HCT116 (cell line): ENCODE data around the gene PIGC. TPM values are rescaled to one million over a fixed set of nuclear protein-coding genes. Genes with fewer than 3 reads are reported as not detected.
A peak's percentile ranks its signal among the peaks of the same experiment; 100 is the strongest.

ENCODE experiments used
- CEBPB ChIP-seq: IDR thresholded peaks from 2 replicates; pipeline ENCODE4 v1.6.1; 2012; ENCODE audit warnings: low read depth
- EGR1 ChIP-seq: IDR thresholded peaks from 2 replicates; pipeline ENCODE4 v1.6.1; 2012; ENCODE audit warnings: low read depth
- EZH2phosphoT487 ChIP-seq: fragments of 200-600 bp; IDR thresholded peaks from 2 replicates; pipeline ENCODE4 v1.6.1; 2018; ENCODE audit warnings: antibody characterized with exemption, borderline replicate concordance
- JUND ChIP-seq: IDR thresholded peaks from 2 replicates; pipeline ENCODE4 v1.6.1; 2012
- POLR2A ChIP-seq: IDR thresholded peaks from 2 replicates; pipeline ENCODE4 v1.7.0; 2011; ENCODE audit warnings: borderline replicate concordance; ENCODE audit not compliant: insufficient read depth, insufficient read length; ENCODE audit errors: extremely low read depth
- POLR2AphosphoS5 ChIP-seq: IDR thresholded peaks from 2 replicates; pipeline ENCODE4 v1.6.1; 2011; ENCODE audit warnings: mild to moderate bottlenecking, low read depth, low read length, moderate library complexity
- RAD21 ChIP-seq: IDR thresholded peaks from 2 replicates; pipeline ENCODE4 v1.6.1; 2012; ENCODE audit warnings: low read depth, mild to moderate bottlenecking
- SIN3A ChIP-seq: IDR thresholded peaks from 2 replicates; pipeline ENCODE4 v1.6.1; 2012; ENCODE audit warnings: low read depth
- SRF ChIP-seq: IDR thresholded peaks from 2 replicates; pipeline ENCODE4 v1.6.1; 2012; ENCODE audit warnings: low read depth
- YY1 ChIP-seq: IDR thresholded peaks from 2 replicates; pipeline ENCODE4 v1.6.1; 2011; ENCODE audit warnings: low read length, low read depth, moderate library complexity, mild to moderate bottlenecking; ENCODE audit not compliant: insufficient replicate concordance; ENCODE audit errors: extremely low read depth
- ZFX ChIP-seq: fragments of 450-650 bp; IDR thresholded peaks from 2 replicates; pipeline ENCODE4 v1.6.1; 2017
- ZNF274 ChIP-seq: fragments of 200-500 bp; sonication (Bioruptor generic); IDR thresholded peaks from 2 replicates; pipeline ENCODE4 v1.6.1; 2014; ENCODE audit warnings: mild to moderate bottlenecking, low read depth, low read length, inconsistent platforms
- total RNA-seq: library from RNA; stranded (reverse); gene quantifications from one replicate; pipeline ENCODE4 v1.2.1, GENCODE V29; 2021; ENCODE audit not compliant: unreplicated experiment
- TF ChIP-seq, protein P1 (sequence below), 3 experiments: fragments of 200-600 bp in 1 of 3; sonication (generic) in 1 of 3; IDR thresholded peaks in 2 of 3; conservative IDR thresholded peaks in 1 of 3; 2 replicates each; pipeline ENCODE4 v1.5.1; 2012 to 2017; ENCODE audit warnings: low read depth in 2 of 3, low read length in 2 of 3, antibody characterized with exemption in 1 of 3, borderline replicate concordance in 1 of 3, control low read depth in 1 of 3, mild to moderate bottlenecking in 1 of 3, mixed read lengths in 1 of 3, mixed run types in 1 of 3, moderate library complexity in 1 of 3; ENCODE audit not compliant: insufficient read depth in 1 of 3

Gene PIGC
- total RNA-seq, 1 experiment from 2014 or later = 11.9 TPM

GRCh38 chr1:172449585-172450523 is 6.0 kb upstream of the PIGC start (continued):
- TF ChIP-seq, protein P1, sequence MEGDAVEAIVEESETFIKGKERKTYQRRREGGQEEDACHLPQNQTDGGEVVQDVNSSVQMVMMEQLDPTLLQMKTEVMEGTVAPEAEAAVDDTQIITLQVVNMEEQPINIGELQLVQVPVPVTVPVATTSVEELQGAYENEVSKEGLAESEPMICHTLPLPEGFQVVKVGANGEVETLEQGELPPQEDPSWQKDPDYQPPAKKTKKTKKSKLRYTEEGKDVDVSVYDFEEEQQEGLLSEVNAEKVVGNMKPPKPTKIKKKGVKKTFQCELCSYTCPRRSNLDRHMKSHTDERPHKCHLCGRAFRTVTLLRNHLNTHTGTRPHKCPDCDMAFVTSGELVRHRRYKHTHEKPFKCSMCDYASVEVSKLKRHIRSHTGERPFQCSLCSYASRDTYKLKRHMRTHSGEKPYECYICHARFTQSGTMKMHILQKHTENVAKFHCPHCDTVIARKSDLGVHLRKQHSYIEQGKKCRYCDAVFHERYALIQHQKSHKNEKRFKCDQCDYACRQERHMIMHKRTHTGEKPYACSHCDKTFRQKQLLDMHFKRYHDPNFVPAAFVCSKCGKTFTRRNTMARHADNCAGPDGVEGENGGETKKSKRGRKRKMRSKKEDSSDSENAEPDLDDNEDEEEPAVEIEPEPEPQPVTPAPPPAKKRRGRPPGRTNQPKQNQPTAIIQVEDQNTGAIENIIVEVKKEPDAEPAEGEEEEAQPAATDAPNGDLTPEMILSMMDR (IDR thresholded peaks at IDR 0.05 in 2 of 3, conservative IDR thresholded peaks at IDR 0.05 in 1 of 3; ENCODE audit: borderline replicate concordance in 1 of 3, insufficient read depth in 1 of 3, low read depth in 2 of 3, low read length in 2 of 3) = peak; percentile 83 to 88 (median 86)
- TF ChIP-seq EGR1 (no peak), ZNF274 (no peak), RAD21 (peak; percentile 94), YY1 (peak; percentile 52), POLR2A (no peak), ZFX (peak; percentile 36; the same call in 1 of the 2 replicates), POLR2AphosphoS5 (no peak; the same call in 1 of the 2 replicates), CEBPB (no peak), SRF (no peak), SIN3A (no peak), EZH2phosphoT487 (no peak), JUND (no peak)
